GM12801 (cell line): ENCODE measurements around the gene TCIRG1.

ENCODE experiments used
- TF ChIP-seq, protein P1 (sequence below): IDR thresholded peaks from one replicate; pipeline ENCODE4 v1.5.1; 2011; ENCODE audit warnings: control low read depth; ENCODE audit not compliant: insufficient read length; ENCODE audit errors: extremely low read depth

TCIRG1 gene

DNA sequence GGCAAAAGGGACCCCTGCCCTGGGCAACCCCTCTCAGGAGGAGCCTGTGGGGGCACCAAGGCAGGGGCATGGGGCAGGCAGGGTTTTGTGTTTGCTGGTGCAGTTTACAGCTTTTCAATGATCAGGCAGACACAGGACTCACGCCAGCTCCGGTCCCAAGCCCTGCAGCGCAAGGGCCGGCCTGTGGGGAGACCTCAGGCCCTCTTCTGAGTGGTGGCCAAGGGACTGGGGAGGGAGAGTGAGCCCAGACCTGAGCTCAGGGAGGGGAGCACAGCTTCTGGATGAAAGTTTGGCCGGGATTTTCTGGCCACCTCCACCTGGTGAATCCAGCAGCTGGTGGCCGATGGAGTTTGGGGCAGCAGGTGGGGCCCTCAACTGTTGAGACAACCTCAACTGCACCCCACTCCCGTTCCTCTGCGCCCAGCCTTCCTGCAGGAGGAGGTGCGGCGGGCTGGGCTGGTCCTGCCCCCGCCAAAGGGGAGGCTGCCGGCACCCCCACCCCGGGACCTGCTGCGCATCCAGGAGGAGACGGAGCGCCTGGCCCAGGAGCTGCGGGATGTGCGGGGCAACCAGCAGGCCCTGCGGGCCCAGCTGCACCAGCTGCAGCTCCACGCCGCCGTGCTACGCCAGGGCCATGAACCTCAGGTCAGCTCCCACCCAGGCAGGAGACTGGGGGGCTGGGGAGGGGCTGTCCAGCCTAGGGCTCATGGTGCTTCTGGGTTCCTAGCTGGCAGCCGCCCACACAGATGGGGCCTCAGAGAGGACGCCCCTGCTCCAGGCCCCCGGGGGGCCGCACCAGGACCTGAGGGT, 3.6 kb downstream of the TCIRG1 start:
- TF ChIP-seq, protein P1, sequence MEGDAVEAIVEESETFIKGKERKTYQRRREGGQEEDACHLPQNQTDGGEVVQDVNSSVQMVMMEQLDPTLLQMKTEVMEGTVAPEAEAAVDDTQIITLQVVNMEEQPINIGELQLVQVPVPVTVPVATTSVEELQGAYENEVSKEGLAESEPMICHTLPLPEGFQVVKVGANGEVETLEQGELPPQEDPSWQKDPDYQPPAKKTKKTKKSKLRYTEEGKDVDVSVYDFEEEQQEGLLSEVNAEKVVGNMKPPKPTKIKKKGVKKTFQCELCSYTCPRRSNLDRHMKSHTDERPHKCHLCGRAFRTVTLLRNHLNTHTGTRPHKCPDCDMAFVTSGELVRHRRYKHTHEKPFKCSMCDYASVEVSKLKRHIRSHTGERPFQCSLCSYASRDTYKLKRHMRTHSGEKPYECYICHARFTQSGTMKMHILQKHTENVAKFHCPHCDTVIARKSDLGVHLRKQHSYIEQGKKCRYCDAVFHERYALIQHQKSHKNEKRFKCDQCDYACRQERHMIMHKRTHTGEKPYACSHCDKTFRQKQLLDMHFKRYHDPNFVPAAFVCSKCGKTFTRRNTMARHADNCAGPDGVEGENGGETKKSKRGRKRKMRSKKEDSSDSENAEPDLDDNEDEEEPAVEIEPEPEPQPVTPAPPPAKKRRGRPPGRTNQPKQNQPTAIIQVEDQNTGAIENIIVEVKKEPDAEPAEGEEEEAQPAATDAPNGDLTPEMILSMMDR, result no peak

GRCh38 chr11:68043029-68043348, 4.2 kb downstream of the TCIRG1 start:
- TF ChIP-seq, protein P1, result no peak

- TF ChIP-seq, protein P1, result no peak
Measured at GRCh38 chr11:68043349-68044144, 4.7 kb downstream of the TCIRG1 start.

DNA sequence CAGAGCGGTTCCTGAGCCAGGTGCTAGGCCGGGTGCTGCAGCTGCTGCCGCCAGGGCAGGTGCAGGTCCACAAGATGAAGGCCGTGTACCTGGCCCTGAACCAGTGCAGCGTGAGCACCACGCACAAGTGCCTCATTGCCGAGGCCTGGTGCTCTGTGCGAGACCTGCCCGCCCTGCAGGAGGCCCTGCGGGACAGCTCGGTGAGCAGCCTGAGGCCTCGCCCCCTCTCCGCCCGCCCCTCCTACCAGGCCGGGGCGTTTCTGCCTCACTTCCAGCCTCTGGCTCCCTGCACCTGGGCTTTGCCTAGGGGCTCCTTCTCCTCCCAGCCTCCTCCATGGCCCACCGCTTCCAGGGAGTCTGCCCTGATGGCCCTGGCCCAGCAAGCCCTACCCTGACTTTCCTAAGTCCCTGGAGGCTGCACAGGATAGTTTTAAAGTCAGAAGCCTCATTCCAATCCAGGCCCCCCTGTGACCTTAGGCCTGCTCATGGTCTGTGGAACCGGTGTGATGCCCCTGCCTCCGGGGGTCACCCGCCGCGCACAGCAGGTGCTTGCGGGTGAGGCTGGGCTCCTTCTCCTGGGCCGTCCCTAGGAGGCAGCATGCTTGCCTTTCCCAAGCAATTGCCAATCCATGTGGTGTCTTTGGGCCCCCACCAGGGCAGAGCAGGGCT, 5.5 kb downstream of the TCIRG1 start:
- TF ChIP-seq, protein P1, result no peak

- TF ChIP-seq, protein P1, result no peak
Measured at GRCh38 chr11:68044898-68045351, 6.1 kb downstream of the TCIRG1 start.

GRCh38 chr11:68047437-68048290, 8.8 kb downstream of the TCIRG1 start:
- TF ChIP-seq, protein P1, result no peak
